GM06990 (cell line): ENCODE results near the gene STK24.

Experiments used
- DNase-seq: peaks from one replicate; pipeline ENCODE4 v3.0.0-alpha.2; 2011; ENCODE audit not compliant: insufficient read length; ENCODE audit errors: extremely low read depth
- H3K27me3 ChIP-seq: replicated peaks from 2 replicates; pipeline ENCODE4 v1.6.0; 2011; ENCODE audit warnings: low read length; ENCODE audit not compliant: control insufficient read depth, insufficient read depth
- H3K36me3 ChIP-seq: 2 replicates; pipeline ENCODE4 v1.5.1; 2011; ENCODE audit warnings: low read length; ENCODE audit not compliant: control insufficient read depth, insufficient read depth
- H3K4me3 ChIP-seq: replicated peaks from 2 replicates; pipeline ENCODE4 v1.5.1; 2011; ENCODE audit warnings: low read depth, mild to moderate bottlenecking, control low read depth, low read length
- CTCF ChIP-seq: IDR thresholded peaks from 2 replicates; pipeline ENCODE4 v1.5.1; 2011; ENCODE audit warnings: low read length, control low read depth, mild to moderate bottlenecking, inconsistent platforms; ENCODE audit not compliant: insufficient read depth, poor library complexity, severe bottlenecking

Gene STK24

DNA sequence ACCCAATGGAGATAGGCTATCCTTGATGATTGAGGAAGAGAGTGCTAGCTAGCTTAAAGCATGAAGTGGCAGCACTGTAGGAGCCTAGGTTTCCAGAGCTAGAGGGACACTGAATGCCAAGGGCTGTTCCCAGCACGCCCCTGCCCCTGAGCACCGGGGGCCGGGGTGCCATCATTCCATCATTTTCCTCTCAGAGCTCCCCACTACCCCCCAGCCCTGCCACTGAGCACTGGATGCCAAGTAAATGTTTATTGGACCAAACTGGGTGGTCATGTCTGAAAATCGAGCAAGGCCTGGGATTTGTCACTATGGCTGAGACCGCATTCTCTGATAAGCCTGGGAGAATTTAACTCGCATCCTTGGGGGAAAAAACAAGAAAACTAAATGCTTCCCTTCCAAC, 142.8 kb downstream of the STK24 start:
- Histone ChIP-seq H3K27me3 (no peaks in the 10 kb centered on the region), H3K36me3 (no peaks in the 10 kb centered on the region), H3K4me3 (no peak overlapping the region)
- TF ChIP-seq CTCF, result no peak
- DNase-seq, result no peak

- TF ChIP-seq CTCF, result no peak
- H3K27me3 ChIP-seq, result no peaks in the 10 kb centered on the region
These were observed 143.3 kb downstream of the STK24 start for GRCh38 chr13:98433654-98434053.

DNA sequence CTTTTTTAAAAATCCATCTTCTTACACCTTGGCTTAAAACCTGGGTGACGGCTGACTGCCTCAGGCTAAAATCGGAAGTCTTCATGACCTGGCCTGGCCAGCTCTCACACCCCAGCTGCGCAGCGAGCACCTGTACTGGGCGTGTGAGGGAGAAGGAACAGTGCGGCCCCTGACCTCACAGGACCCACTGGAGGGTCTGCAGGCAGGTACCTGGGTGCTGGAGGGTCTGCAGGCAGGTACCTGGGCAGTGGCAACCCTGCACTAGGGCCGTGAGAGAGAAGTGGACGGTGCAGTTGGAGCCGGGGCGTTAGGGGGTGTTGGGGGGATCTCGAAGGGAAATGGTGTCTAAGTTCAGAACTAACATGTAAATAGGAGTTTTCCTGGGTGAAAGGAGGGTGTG, 144.3 kb downstream of the STK24 start:
- TF ChIP-seq CTCF, result no peak
- Histone ChIP-seq H3K36me3 (no peaks in the 10 kb centered on the region), H3K27me3 (no peaks in the 10 kb centered on the region), H3K4me3 (no peak overlapping the region)
- DNase-seq, result no peak

More at GRCh38 chr13:98433654-98434053, 143.3 kb downstream of the STK24 start:
- no peak overlapping the region for H3K4me3 ChIP-seq
- no peaks in the 10 kb centered on the region for H3K36me3 ChIP-seq
- no peak for DNase-seq

DNA sequence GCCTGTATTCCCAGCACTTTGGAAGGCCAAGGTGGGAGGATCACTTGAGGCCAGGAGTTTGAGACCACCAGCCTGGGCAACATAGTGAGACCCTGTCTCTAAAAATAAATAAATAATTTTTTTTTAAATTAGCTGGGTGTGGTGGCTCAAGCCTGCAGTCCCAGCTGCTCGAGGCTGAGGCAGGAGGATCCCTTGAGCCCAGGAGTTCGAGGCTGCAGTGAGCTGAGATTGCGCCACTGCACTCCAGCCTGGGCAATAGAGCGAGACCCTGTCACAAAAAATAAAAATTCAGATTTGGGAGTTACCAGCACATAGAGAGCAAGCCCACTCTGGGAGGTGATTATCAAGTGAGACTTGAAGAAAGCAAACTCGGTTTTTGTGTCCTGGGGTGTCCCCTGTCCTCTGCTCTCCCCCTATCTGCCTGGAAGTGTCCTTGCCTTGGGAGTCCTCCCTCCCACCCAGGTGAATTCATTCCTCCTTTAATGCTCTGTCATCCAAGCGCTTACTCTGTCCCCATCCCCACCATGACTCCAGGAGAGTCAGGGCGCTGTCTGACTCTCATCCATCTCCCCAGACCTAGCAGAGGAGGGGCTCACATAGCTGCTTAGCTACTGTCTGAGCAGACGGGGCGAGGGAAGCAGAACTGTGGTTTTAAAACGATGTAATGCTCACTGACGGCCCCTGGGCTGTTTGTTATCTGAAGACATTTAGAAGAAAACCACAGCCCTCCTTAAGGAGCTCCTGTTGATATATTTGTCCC, 146.8 kb downstream of the STK24 start:
- no peaks in the 10 kb centered on the region for H3K36me3 ChIP-seq
- TF ChIP-seq CTCF, result no peak
- no peak for DNase-seq

DNA sequence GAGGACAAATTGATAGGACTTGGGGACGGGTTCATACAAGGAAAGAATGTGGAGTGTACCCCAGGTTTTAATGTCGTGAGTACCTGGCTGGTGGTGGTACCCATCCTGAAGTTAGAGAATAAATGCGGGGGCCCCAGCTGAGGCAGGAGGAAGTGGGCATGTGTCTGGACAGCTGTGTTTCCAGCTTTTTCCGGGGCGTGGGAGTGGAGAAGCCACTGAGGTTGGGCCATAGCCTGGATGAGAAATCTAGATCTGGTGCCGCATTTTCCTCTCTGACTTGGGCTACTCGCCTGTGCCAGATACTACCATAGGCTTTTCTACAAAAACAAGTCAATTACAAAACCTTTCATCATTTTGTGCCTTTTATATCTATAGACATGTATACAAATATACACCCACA, 147.4 kb downstream of the STK24 start:
- TF ChIP-seq CTCF, result no peak
- no peaks in the 10 kb centered on the region for H3K27me3 ChIP-seq

More for the DNA sequence above, 146.8 kb downstream of the STK24 start:
- H3K4me3 ChIP-seq, result no peak overlapping the region
- H3K27me3 ChIP-seq, result no peaks in the 10 kb centered on the region

More for the DNA sequence above, 147.4 kb downstream of the STK24 start:
- no peak for DNase-seq
- H3K4me3 ChIP-seq, result no peak overlapping the region
- H3K36me3 ChIP-seq, result no peaks in the 10 kb centered on the region
